ENCODE data around the gene HAX1. TPM values are rescaled to one million over a fixed set of nuclear protein-coding genes. Genes with fewer than 3 reads are reported as not detected.

The HAX1 gene
- total RNA-seq, 2 donors from 2014 or later, result 95.2 to 96.6 TPM

DNA sequence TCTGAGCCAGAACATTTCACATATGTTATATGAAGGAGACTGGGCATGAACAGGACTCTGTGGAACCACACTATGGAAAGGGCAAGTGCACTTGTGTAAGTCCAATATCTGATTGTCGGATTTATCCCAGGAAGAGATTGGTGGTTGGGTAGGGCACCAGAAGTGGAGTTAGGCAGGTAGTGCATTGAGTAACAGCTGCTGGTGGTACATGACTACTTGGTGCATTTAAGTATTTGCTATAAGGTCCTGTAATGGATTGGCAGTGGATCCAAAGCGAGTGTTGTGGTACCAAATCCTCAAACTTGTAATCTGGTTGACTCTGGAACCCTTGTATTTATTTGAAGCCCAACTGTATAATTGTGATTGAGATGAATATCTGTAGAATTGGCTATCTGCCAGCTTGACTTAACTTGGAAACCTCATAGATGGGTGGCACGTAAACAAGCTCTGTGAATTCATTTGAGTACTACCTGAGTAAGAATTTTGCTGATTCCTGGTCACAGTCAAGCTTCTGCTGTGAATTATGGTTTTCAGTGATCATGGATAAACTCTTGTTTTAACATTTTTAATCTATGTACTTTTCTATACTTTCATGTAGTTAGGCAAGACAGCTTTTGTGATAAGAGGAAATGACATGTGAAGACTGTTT is 30.6 kb upstream of the HAX1 start:
- H3K27me3 ChIP-seq (replicated peaks; ENCODE audit: insufficient read depth), result no peaks in the 10 kb centered on the region
- H3K9me3 ChIP-seq, result no peaks in the 10 kb centered on the region
- intact Hi-C loops (cut with DNase I), result no loop called here
- H3K36me3 ChIP-seq, result peaks cover 13 to 17% of the 10 kb centered on the region in 2 donors
- no peak overlapping the region for H3K27ac ChIP-seq
- WGBS, result 58% methylated on average over 3 of the region's 3 CpGs
- TF ChIP-seq, protein P1, sequence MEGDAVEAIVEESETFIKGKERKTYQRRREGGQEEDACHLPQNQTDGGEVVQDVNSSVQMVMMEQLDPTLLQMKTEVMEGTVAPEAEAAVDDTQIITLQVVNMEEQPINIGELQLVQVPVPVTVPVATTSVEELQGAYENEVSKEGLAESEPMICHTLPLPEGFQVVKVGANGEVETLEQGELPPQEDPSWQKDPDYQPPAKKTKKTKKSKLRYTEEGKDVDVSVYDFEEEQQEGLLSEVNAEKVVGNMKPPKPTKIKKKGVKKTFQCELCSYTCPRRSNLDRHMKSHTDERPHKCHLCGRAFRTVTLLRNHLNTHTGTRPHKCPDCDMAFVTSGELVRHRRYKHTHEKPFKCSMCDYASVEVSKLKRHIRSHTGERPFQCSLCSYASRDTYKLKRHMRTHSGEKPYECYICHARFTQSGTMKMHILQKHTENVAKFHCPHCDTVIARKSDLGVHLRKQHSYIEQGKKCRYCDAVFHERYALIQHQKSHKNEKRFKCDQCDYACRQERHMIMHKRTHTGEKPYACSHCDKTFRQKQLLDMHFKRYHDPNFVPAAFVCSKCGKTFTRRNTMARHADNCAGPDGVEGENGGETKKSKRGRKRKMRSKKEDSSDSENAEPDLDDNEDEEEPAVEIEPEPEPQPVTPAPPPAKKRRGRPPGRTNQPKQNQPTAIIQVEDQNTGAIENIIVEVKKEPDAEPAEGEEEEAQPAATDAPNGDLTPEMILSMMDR (IDR thresholded peaks at IDR 0.05), result no peak
- TF ChIP-seq POLR2AphosphoS5 (IDR thresholded peaks at IDR 0.05), result no peak
- TF ChIP-seq POLR2A (IDR thresholded peaks at IDR 0.05), result no peak
- no peaks in the 10 kb centered on the region for H3K4me1 ChIP-seq (replicated peaks)
- H3K4me3 ChIP-seq, result no peak overlapping the region
- DNase-seq (ENCODE audit: low spot score), result no peak

DNA sequence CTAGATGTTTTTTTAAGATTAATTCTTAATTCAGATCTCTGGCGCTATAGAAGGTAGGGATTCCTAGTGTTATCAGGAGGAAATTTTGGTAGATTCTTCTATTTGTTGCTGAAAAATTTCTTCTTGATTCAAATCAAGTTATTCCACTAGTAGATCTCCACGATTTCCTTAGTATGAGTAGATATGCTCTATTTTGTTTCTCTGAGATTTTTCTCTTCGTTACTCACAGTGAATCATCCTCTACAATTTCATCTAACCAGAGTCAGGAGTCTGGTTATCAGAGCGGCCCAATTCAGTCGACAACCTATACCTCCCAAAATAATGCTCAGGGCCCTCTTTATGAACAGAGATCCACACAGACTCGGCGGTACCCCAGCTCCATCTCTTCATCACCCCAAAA is 18.8 kb upstream of the HAX1 start:
- Histone ChIP-seq H3K27ac (no peak overlapping the region), H3K4me3 (no peak overlapping the region), H3K27me3 (replicated peaks; ENCODE audit: insufficient read depth) (no peaks in the 10 kb centered on the region), H3K36me3 (peaks cover 28 to 40% of the 10 kb centered on the region in 2 donors), H3K9me3 (no peaks in the 10 kb centered on the region), H3K4me1 (replicated peaks) (no peaks in the 10 kb centered on the region)
- 93% methylated on average over 7 of the region's 7 CpGs for WGBS
- TF ChIP-seq POLR2A (IDR thresholded peaks at IDR 0.05) (no peak), POLR2AphosphoS5 (IDR thresholded peaks at IDR 0.05) (no peak)
- TF ChIP-seq, protein P1 (IDR thresholded peaks at IDR 0.05), result no peak
- DNase-seq (ENCODE audit: low spot score), result no peak
- intact Hi-C loops (cut with DNase I), result no loop called here

DNA sequence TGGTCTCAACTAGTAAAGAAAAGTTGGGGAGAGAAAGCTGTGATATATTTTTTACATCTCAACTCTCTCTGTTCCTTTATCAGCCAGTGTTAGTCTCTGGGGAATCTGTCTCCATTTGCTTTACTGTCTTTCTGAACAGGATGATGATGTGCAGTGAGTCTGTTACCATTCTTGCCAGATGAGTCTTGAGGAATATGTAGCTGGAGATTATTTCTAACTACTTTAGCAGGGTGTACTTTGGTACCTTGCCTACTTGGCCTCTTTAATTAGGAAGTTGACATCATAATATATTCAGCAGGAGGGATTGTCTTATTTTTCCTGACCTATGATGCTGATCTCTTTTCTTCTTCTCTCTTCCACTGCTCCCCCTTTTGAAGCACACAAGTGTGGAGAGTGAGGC is 15.7 kb upstream of the HAX1 start:
- no peaks in the 10 kb centered on the region for H3K9me3 ChIP-seq
- no peak overlapping the region for H3K4me3 ChIP-seq
- H3K27ac ChIP-seq, result no peak overlapping the region
- TF ChIP-seq, protein P1 (IDR thresholded peaks at IDR 0.05), result no peak
- TF ChIP-seq POLR2A (IDR thresholded peaks at IDR 0.05) (no peak), POLR2AphosphoS5 (IDR thresholded peaks at IDR 0.05) (no peak)
- no peaks in the 10 kb centered on the region for H3K27me3 ChIP-seq (replicated peaks; ENCODE audit: insufficient read depth)
- peaks cover 29 to 39% of the 10 kb centered on the region in 2 donors for H3K36me3 ChIP-seq
- H3K4me1 ChIP-seq (replicated peaks), result no peaks in the 10 kb centered on the region
- intact Hi-C loops (cut with DNase I), result no loop called here
- no peak for DNase-seq (ENCODE audit: low spot score)

DNA sequence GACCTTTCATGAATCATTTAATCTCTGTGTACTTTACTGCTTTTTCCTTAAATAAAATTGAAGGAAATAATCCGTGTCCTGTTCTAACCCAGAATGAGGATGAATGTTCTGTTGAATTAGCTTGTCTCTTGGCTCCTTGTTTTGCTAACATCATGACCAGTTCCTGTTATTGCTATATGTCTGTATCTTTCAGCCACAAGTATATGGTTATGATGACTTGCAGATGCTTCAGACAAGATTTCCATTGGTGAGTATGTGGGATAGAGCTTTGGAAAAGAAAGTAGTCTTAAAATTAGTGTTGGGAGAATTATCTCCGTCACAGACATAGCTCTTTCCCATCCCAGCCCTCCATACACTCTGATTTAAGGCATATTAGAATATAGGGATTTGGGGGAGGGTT is 13.6 kb upstream of the HAX1 start:
- TF ChIP-seq POLR2AphosphoS5 (IDR thresholded peaks at IDR 0.05) (no peak), POLR2A (IDR thresholded peaks at IDR 0.05) (no peak)
- TF ChIP-seq, protein P1 (IDR thresholded peaks at IDR 0.05), result no peak
- 92% methylated on average over 2 of the region's 2 CpGs for WGBS
- no peaks in the 10 kb centered on the region for H3K4me1 ChIP-seq (replicated peaks)
- no peak for DNase-seq (ENCODE audit: low spot score)
- H3K27ac ChIP-seq, result no peak overlapping the region
- no peaks in the 10 kb centered on the region for H3K27me3 ChIP-seq (replicated peaks; ENCODE audit: insufficient read depth)
- peaks cover 23 to 35% of the 10 kb centered on the region in 2 donors for H3K36me3 ChIP-seq
- no peaks in the 10 kb centered on the region for H3K9me3 ChIP-seq
- no peak overlapping the region for H3K4me3 ChIP-seq
- intact Hi-C loops (cut with DNase I), result no loop called here

DNA sequence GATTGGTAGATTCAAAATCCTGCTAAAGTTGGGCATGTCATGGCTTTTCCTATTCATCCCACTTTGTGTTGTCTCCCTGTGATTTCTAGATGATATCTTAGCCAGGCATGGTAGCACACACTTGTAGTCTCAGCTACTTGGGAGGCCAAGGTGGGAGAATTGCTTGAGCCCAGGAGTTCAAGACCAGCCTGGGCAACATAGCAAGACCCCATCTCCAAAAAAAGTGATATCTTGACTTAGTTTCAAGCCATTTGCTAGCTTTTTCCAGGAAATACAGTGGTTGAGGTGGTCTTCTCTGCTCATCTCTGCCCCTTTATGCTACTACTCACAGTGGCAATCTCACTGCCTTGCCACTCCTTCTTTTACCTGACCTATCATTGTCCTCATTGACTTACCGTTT is 12.3 kb upstream of the HAX1 start:
- peaks cover 23 to 27% of the 10 kb centered on the region in 2 donors for H3K36me3 ChIP-seq
- DNase-seq (ENCODE audit: low spot score), result no peak
- no peaks in the 10 kb centered on the region for H3K9me3 ChIP-seq
- no peaks in the 10 kb centered on the region for H3K4me1 ChIP-seq (replicated peaks)
- no peaks in the 10 kb centered on the region for H3K27me3 ChIP-seq (replicated peaks; ENCODE audit: insufficient read depth)
- H3K4me3 ChIP-seq, result no peak overlapping the region
- no peak overlapping the region for H3K27ac ChIP-seq
- intact Hi-C loops (cut with DNase I), result no loop called here
- TF ChIP-seq, protein P1 (IDR thresholded peaks at IDR 0.05), result no peak
- no peak for TF ChIP-seq POLR2AphosphoS5 (IDR thresholded peaks at IDR 0.05)
- no peak for TF ChIP-seq POLR2A (IDR thresholded peaks at IDR 0.05)
- WGBS, result 74% methylated on average over 1 of the region's 1 CpG
